H1 (cell line): ENCODE results near the gene TMEM121B. TPM values are rescaled to one million over a fixed set of nuclear protein-coding genes. Genes with fewer than 3 reads are reported as not detected.

Experiments used
- CTCF ChIA-PET: fragments of 300-600 bp; sonication (Branson Sonifier 250); formaldehyde crosslinking; loops from one replicate; lab custom pipeline; 2021; ENCODE audit not compliant: partially characterized antibody; lab: Charles Lee
- POLR2A ChIA-PET: fragments of 300-600 bp; sonication (Branson Sonifier 250); formaldehyde crosslinking; loops from one replicate; lab custom pipeline; 2021; ENCODE audit warnings: inconsistent platforms; ENCODE audit not compliant: partially characterized antibody; lab: Charles Lee
- DNase-seq, 2 experiments: peaks; one replicate each; pipeline versions ENCODE4 v3.0.0 to v3.0.0-alpha.2; 2010 to 2022; ENCODE audit warnings: low spot score in 2 of 2, low read depth in 1 of 2, mixed read lengths in 1 of 2
- FAIRE-seq: peaks from 2 replicates; lab custom pipeline; 2011; peaks lifted over from hg19 to GRCh38; lab: Jason Lieb, UNC
- H2AFZ ChIP-seq: 2 replicates; pipeline ENCODE4 v1.8.1; 2012; ENCODE audit warnings: low read length, inconsistent platforms
- H2AK5ac ChIP-seq: 2 replicates; pipeline ENCODE4 v1.6.1; 2013; ENCODE audit warnings: low read depth, low read length
- H2BK120ac ChIP-seq: replicated peaks from 2 replicates; pipeline ENCODE3; 2013; ENCODE audit warnings: low read depth, low read length, inconsistent platforms
- H2BK12ac ChIP-seq: 2 replicates; pipeline ENCODE4 v1.6.1; 2013; ENCODE audit warnings: low read depth, low read length
- H2BK15ac ChIP-seq: 2 replicates; pipeline ENCODE4 v1.6.1; 2013; ENCODE audit warnings: low read length
- H2BK20ac ChIP-seq: 2 replicates; pipeline ENCODE4 v1.6.1; 2013; ENCODE audit warnings: low read length
- H2BK5ac ChIP-seq: 2 replicates; pipeline ENCODE4 v1.6.1; 2013; ENCODE audit warnings: low read depth, low read length
- H3K14ac ChIP-seq: 2 replicates; pipeline ENCODE4 v1.6.1; 2013; ENCODE audit warnings: inconsistent platforms; ENCODE audit not compliant: insufficient read length
- H3K18ac ChIP-seq: 2 replicates; pipeline ENCODE4 v1.6.1; 2013; ENCODE audit warnings: low read length; ENCODE audit errors: extremely low read depth
- H3K23ac ChIP-seq: 2 replicates; pipeline ENCODE4 v1.6.1; 2013; ENCODE audit warnings: inconsistent platforms; ENCODE audit not compliant: insufficient read length
- H3K23me2 ChIP-seq: 2 replicates; pipeline ENCODE4 v1.6.1; 2013; ENCODE audit warnings: low read depth, low read length
- H3K27ac ChIP-seq: 2 replicates; pipeline ENCODE4 v1.6.1; 2011; ENCODE audit warnings: low read depth, low read length, inconsistent platforms
- H3K27me3 ChIP-seq, 4 experiments: replicated peaks in 1 of 4; 1 replicate in 1 of 4; 2 replicates in 3 of 4; pipeline versions ENCODE4 v1.6.1 to v1.8.1; 2011 to 2013; ENCODE audit warnings: low read length in 3 of 4, mild to moderate bottlenecking in 3 of 4, inconsistent platforms in 2 of 4, mixed read lengths in 2 of 4, moderate library complexity in 1 of 4; ENCODE audit not compliant: control insufficient read depth in 3 of 4, insufficient read depth in 3 of 4; ENCODE audit errors: extremely low read depth in 1 of 4
- H3K36me3 ChIP-seq, 4 experiments: 2 replicates each; pipeline versions ENCODE4 v1.6.1 to v1.8.1; 2011 to 2013; ENCODE audit warnings: mild to moderate bottlenecking in 4 of 4, low read length in 3 of 4, moderate library complexity in 2 of 4, control low read depth in 1 of 4, inconsistent platforms in 1 of 4; ENCODE audit not compliant: insufficient read depth in 4 of 4, control insufficient read depth in 2 of 4
- H3K4ac ChIP-seq: replicated peaks from 2 replicates; pipeline ENCODE3; 2013; ENCODE audit warnings: low read length, low read depth, mixed read lengths, inconsistent platforms; ENCODE audit not compliant: insufficient read length
- H3K4me1 ChIP-seq, 4 experiments: replicated peaks in 1 of 4; 1 replicate in 1 of 4; 2 replicates in 3 of 4; pipeline versions ENCODE4 v1.6.1 to v1.8.1; 2011 to 2013; ENCODE audit warnings: low read length in 3 of 4, inconsistent platforms in 2 of 4, mixed read lengths in 1 of 4; ENCODE audit not compliant: insufficient read depth in 4 of 4, control insufficient read depth in 3 of 4
- H3K4me2 ChIP-seq, 2 experiments: 2 replicates each; pipeline versions ENCODE4 v1.6.1 to v1.8.1; 2011 to 2013; ENCODE audit warnings: low read depth in 2 of 2, low read length in 2 of 2, control low read depth in 1 of 2, inconsistent platforms in 1 of 2, mild to moderate bottlenecking in 1 of 2; ENCODE audit not compliant: insufficient read depth in 1 of 2
- H3K4me3 ChIP-seq, 4 experiments: fragments of 200-600, 300-600 bp in 1 of 4; sonication (generic), shearing (Covaris generic), sonication (Bioruptor Twin) in 1 of 4; 2 replicates each; pipeline versions ENCODE4 v1.5.1 to v1.8.1; 2011 to 2016; ENCODE audit warnings: low read length in 4 of 4, low read depth in 3 of 4, control low read depth in 2 of 4, inconsistent platforms in 2 of 4, mild to moderate bottlenecking in 2 of 4, mixed read lengths in 1 of 4, moderate library complexity in 1 of 4; ENCODE audit not compliant: insufficient read depth in 2 of 4; ENCODE audit errors: extremely low read depth in 1 of 4
- H3K56ac ChIP-seq: replicated peaks from 2 replicates; pipeline ENCODE3; 2013; ENCODE audit warnings: low read depth, mild to moderate bottlenecking, mixed read lengths, low read length, inconsistent platforms; ENCODE audit not compliant: insufficient read length
- H3K79me1 ChIP-seq: 2 replicates; pipeline ENCODE4 v1.6.1; 2013; ENCODE audit warnings: low read depth, low read length, control low read depth
- H3K79me2 ChIP-seq, 2 experiments: 2 replicates each; pipeline versions ENCODE4 v1.6.1 to v1.8.1; 2012 to 2013; ENCODE audit warnings: low read length in 2 of 2, mild to moderate bottlenecking in 2 of 2, inconsistent platforms in 1 of 2; ENCODE audit not compliant: insufficient read depth in 2 of 2, control insufficient read depth in 1 of 2
- H3K9ac ChIP-seq, 4 experiments: replicated peaks in 1 of 4; 1 replicate in 1 of 4; 2 replicates in 3 of 4; pipeline versions ENCODE4 v1.6.1 to v1.8.1; 2011 to 2013; ENCODE audit warnings: low read depth in 3 of 4, low read length in 3 of 4, control low read depth in 2 of 4, mild to moderate bottlenecking in 2 of 4, moderate library complexity in 2 of 4, inconsistent platforms in 1 of 4; ENCODE audit errors: extremely low read depth in 1 of 4
- H3K9me3 ChIP-seq, 2 experiments: 2 replicates each; pipeline versions ENCODE4 v1.6.1 to v1.8.1; 2012 to 2013; ENCODE audit warnings: mild to moderate bottlenecking in 2 of 2, moderate library complexity in 2 of 2, control low read depth in 1 of 2, inconsistent platforms in 1 of 2, low read depth in 1 of 2, low read length in 1 of 2, mixed read lengths in 1 of 2; ENCODE audit not compliant: insufficient read depth in 2 of 2
- H4K20me1 ChIP-seq, 2 experiments: replicated peaks in 1 of 2; 2 replicates each; pipeline versions ENCODE3 to v1.8.1; 2011 to 2013; ENCODE audit warnings: inconsistent platforms in 2 of 2, low read length in 2 of 2, mild to moderate bottlenecking in 1 of 2; ENCODE audit not compliant: insufficient read depth in 2 of 2, control insufficient read depth in 1 of 2
- H4K5ac ChIP-seq: 2 replicates; pipeline ENCODE4 v1.6.1; 2013; ENCODE audit warnings: low read length, low read depth, mixed read lengths, inconsistent platforms; ENCODE audit not compliant: insufficient read length
- H4K8ac ChIP-seq: 2 replicates; pipeline ENCODE4 v1.8.0; 2013; ENCODE audit warnings: mild to moderate bottlenecking, moderate library complexity, low read length, inconsistent platforms; ENCODE audit not compliant: insufficient read depth; ENCODE audit errors: extremely low read depth
- H4K91ac ChIP-seq: replicated peaks from 2 replicates; pipeline ENCODE3; 2013; ENCODE audit warnings: low read length, mixed read lengths, inconsistent platforms; ENCODE audit not compliant: insufficient read length
- CHD1 ChIP-seq: IDR thresholded peaks from 2 replicates; pipeline ENCODE4 v1.6.1; 2012; ENCODE audit warnings: low read depth, low read length, improper control_type of control experiment
- CREB1 ChIP-seq: IDR thresholded peaks from 2 replicates; pipeline ENCODE4 v1.6.1; 2012; ENCODE audit warnings: inconsistent platforms
- HDAC2 ChIP-seq, 2 experiments: fragments of 300-600 bp in 1 of 2; sonication (generic) in 1 of 2; IDR thresholded peaks; 2 replicates each; pipeline ENCODE4 v1.6.1; 2011 to 2012; ENCODE audit warnings: low read depth in 2 of 2, low read length in 2 of 2, mild to moderate bottlenecking in 2 of 2, moderate library complexity in 2 of 2, borderline replicate concordance in 1 of 2, inconsistent platforms in 1 of 2
- KDM1A ChIP-seq: fragments of 200-600, 300-600 bp; sonication (generic); IDR thresholded peaks from 2 replicates; pipeline ENCODE4 v1.7.1; 2016; ENCODE audit warnings: mild to moderate bottlenecking, low read length, borderline replicate concordance
- KDM4A ChIP-seq: IDR thresholded peaks from one replicate; pipeline ENCODE4 v1.7.1; 2012; ENCODE audit warnings: low read depth, mild to moderate bottlenecking, moderate library complexity, low read length, inconsistent platforms; ENCODE audit not compliant: severe bottlenecking
- SAP30 ChIP-seq: fragments of 300-600 bp; sonication (generic); IDR thresholded peaks from 2 replicates; pipeline ENCODE4 v1.7.1; 2012; ENCODE audit warnings: low read length, moderate library complexity, mild to moderate bottlenecking, inconsistent platforms; ENCODE audit not compliant: insufficient read depth, insufficient replicate concordance
- TAF1 ChIP-seq: IDR thresholded peaks from 2 replicates; pipeline ENCODE4 v1.6.1; 2011; ENCODE audit warnings: mild to moderate bottlenecking, low read depth, low read length
- WGBS, 2 experiments: shearing (Covaris generic) in 1 of 2; methylation state at CpG; one replicate each; pipeline versions ENCODE4 v1.1.6 to v1.1.7; 2013 to 2015; ENCODE audit warnings: low lambda C conversion rate in 2 of 2, mixed read lengths in 2 of 2, inconsistent platforms in 1 of 2, low coverage in 1 of 2, missing lambda C conversion rate in 1 of 2; ENCODE audit not compliant: insufficient replicate concordance in 2 of 2, insufficient coverage in 1 of 2, insufficient read length in 1 of 2; ENCODE audit errors: extremely low coverage in 1 of 2, missing lambda C conversion rate in 1 of 2; 5-methylcytosine and 5-hydroxymethylcytosine counted together
- polyA plus RNA-seq, 7 experiments: library from polyadenylated mRNA; depleted of rRNA in 3 of 7; stranded (reverse) in 5 of 7; unstranded in 2 of 7; fragments of >200 nt in 5 of 7; fragments of 200-250 nt in 2 of 7; gene quantifications; 1 replicate in 5 of 7; 2 replicates in 1 of 7; 4 replicates in 1 of 7; pipeline versions ENCODE4 v1.2.1 to v1.2.3, GENCODE V29; 2011 to 2013; ENCODE audit warnings: missing spikeins in 2 of 7, mixed read lengths in 2 of 7
- total RNA-seq: library from RNA; stranded (reverse); fragmentation: NEBNext Ultra II Directional; extraction: Animal tissue kit (Norgen Biotek cat#: 25700); gene quantifications from 2 replicates; pipeline ENCODE4 v1.2.1, GENCODE V29; 2021
- TF ChIP-seq, protein P1 (sequence below): IDR thresholded peaks from 2 replicates; pipeline ENCODE4 v1.6.1; 2011; ENCODE audit warnings: low read length, improper control_type of control experiment

The TMEM121B gene
- total and polyA plus RNA-seq, 2 of the 8 experiments (the other 6 are each of a cell fraction or from before 2014, with no cell fraction given): 4.3 to 6.9 TPM

- H2BK12ac ChIP-seq: no peak overlapping the region
- no peaks in the 10 kb centered on the region for H4K20me1 ChIP-seq
- H3K4ac ChIP-seq: no peak overlapping the region
- H3K18ac ChIP-seq: no peak overlapping the region
- no peak overlapping the region for H2BK20ac ChIP-seq
- H2BK5ac ChIP-seq: no peak overlapping the region
- no peaks in the 10 kb centered on the region for H3K27me3 ChIP-seq
- H3K9me3 ChIP-seq: no peaks in the 10 kb centered on the region
- no peak overlapping the region for H3K56ac ChIP-seq
- no peak overlapping the region for H2BK120ac ChIP-seq
- TF ChIP-seq SAP30: no peak
- TF ChIP-seq CHD1: no peak
- no peak for TF ChIP-seq HDAC2 (IDR thresholded peaks at IDR 0.05; ENCODE audit: borderline replicate concordance in 1 of 2, low read depth in 2 of 2, low read length in 2 of 2)
- no peak for TF ChIP-seq KDM4A
- TF ChIP-seq TAF1: no peak
- TF ChIP-seq, protein P1, sequence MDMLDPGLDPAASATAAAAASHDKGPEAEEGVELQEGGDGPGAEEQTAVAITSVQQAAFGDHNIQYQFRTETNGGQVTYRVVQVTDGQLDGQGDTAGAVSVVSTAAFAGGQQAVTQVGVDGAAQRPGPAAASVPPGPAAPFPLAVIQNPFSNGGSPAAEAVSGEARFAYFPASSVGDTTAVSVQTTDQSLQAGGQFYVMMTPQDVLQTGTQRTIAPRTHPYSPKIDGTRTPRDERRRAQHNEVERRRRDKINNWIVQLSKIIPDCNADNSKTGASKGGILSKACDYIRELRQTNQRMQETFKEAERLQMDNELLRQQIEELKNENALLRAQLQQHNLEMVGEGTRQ: no peak
- no peak for TF ChIP-seq CREB1
- no peak for TF ChIP-seq KDM1A
- no peaks in the 10 kb centered on the region for H3K79me2 ChIP-seq
- FAIRE-seq: no peak
- H3K36me3 ChIP-seq: peaks cover 0 to 11% (median 2%) of the 10 kb centered on the region in 4 experiments; a peak in 1 of 8 replicates
- no peak overlapping the region for H2BK15ac ChIP-seq
- no peak overlapping the region for H3K4me3 ChIP-seq
- H3K14ac ChIP-seq: no peak overlapping the region
- H3K79me1 ChIP-seq: no peaks in the 10 kb centered on the region; the same call in 1 of the 2 replicates
- no peak overlapping the region for H4K8ac ChIP-seq
- H3K4me2 ChIP-seq: no peak overlapping the region
- H3K4me1 ChIP-seq: no peaks in the 10 kb centered on the region
- ChIA-PET CTCF (interaction anchor here (0.6 to 4.2 kb wide), 2 partner anchors 8 to 440 kb away, joined by 4 to 35 read pairs; no protein-coding TSS in a partner anchor), POLR2A (no interaction called here)
- no peak overlapping the region for H3K9ac ChIP-seq
- H3K23me2 ChIP-seq: no peaks in the 10 kb centered on the region
- no peak overlapping the region for H4K91ac ChIP-seq
- DNase-seq: no peak
- H4K5ac ChIP-seq: no peak overlapping the region
- H2AK5ac ChIP-seq: no peak overlapping the region
- WGBS, 2 experiments: 85% methylated on average over 14 of the region's 14 CpGs; no CpG with 5 or more reads in 1 of the 2 experiments
- H3K23ac ChIP-seq: no peak overlapping the region
- no peak overlapping the region for H2AFZ ChIP-seq
- no peak overlapping the region for H3K27ac ChIP-seq
Measured at GRCh38 chr22:17104336-17104935, 16.7 kb downstream of the TMEM121B start.
